GM12865 (cell line): Measurements from ENCODE around the gene PPP5C.

Experiments
- DNase-seq: peaks from one replicate; pipeline ENCODE4 v3.0.0; 2010; ENCODE audit warnings: low read depth
- H3K4me3 ChIP-seq: 2 replicates; pipeline ENCODE4 v1.5.1; 2011; ENCODE audit warnings: mild to moderate bottlenecking, low read depth, low read length, control low read depth
- CTCF ChIP-seq: IDR thresholded peaks from 2 replicates; pipeline ENCODE4 v1.5.1; 2011; ENCODE audit warnings: low read length, control low read depth, low read depth, inconsistent platforms; ENCODE audit not compliant: insufficient read depth; ENCODE audit errors: missing control alignments

Gene PPP5C

DNA sequence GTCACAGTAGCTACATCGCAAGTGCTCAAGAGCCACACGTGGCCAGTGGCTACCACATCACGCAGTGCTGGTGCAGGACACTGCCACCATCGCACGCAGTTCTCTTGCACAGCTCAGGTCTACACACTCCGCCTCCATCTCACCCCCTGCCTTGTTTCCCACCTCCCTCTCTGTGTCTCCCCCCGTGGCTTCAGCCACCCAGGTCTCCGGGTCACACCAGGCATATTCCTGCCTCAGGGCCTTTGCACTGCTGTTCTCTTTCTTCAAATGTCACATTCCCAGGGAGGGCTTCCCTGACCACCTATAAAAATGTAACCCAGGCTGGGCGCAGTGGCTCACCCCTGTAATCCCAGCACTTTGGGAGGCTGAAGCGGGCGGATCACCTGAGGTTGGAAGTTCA lies 55.8 kb downstream of the PPP5C start:
- H3K4me3 ChIP-seq: no peak overlapping the region
- TF ChIP-seq CTCF: no peak
- no peak for DNase-seq

GRCh38 chr19:46404055-46404752 lies 57.3 kb downstream of the PPP5C start:
- no peak for DNase-seq
- no peak for TF ChIP-seq CTCF
- H3K4me3 ChIP-seq: no peak overlapping the region

DNA sequence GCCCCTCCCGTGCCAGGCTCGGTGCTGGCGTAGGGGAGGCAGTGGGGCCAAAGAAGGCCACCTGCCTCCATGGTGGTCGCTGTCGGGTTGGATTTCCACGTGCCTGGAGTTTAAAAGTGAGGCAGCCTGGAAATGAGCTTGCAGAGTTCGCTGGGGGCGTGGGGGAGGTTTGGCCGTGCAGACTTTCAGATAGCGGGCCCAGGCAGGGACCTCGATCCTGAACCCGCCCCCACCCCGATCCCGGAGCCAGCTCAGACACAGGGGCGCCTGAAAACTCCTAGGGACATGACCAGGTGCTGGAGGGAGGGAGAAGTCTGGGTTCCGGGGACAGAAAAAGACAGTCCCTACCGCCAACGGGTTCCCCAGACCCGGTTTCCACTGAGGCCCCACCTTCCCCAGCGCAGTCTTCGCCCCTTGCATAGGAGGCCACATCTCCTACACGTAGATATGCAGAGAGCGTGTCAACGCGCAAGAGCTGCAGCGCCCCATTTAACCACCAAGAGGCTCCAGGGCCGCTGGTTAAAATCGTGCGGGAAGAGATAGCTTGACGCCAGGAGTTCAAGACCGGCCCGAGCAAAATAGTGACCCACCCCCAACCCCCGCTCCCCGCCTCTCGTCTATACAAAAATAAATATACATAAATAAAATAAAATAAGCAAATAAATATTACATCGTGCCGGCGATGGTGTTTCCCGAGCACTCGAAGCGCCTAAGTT lies 58.0 kb downstream of the PPP5C start:
- no peak for DNase-seq
- H3K4me3 ChIP-seq: no peak overlapping the region
- no peak for TF ChIP-seq CTCF

DNA sequence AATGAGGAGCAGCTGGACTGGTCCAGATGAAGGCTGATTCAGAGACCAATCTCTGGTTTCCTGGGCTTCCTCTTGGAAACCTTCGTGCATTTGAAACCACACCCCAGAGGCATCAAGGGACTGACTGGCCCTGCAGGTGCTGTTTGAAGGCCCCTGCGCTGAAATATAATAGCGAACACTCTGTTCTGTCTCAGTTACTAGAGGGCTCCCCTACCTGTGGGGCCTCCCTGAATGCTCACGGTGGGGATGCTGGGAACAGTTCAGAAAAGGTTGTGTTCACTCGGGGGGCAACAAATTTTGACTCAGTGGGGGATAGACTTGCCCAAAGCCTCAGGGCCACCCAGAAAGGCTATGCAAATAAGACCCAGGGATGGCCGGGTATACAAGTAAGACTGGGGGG lies 60.1 kb downstream of the PPP5C start:
- no peak for TF ChIP-seq CTCF
- H3K4me3 ChIP-seq: no peak overlapping the region
- no peak for DNase-seq

- TF ChIP-seq CTCF: no peak
- DNase-seq: no peak
- no peak overlapping the region for H3K4me3 ChIP-seq
These were observed 61.2 kb downstream of the PPP5C start for GRCh38 chr19:46407856-46408663.

GRCh38 chr19:46408664-46409039 lies 61.8 kb downstream of the PPP5C start:
- no peak for DNase-seq
- TF ChIP-seq CTCF: no peak
- H3K4me3 ChIP-seq: no peak overlapping the region
